ENCODE data around the gene LIPC.

LIPC gene

GRCh38 chr15:58569455-58569854, 137.7 kb downstream of the LIPC start:
- Histone ChIP-seq H3K36me3 (ENCODE audit: insufficient read depth, low read length) (no peaks in the 10 kb centered on the region), H3K9ac (ENCODE audit: low read length) (no peak overlapping the region), H3K9me3 (ENCODE audit: low read length) (no peaks in the 10 kb centered on the region), H3K4me1 (ENCODE audit: insufficient read depth, low read length) (no peaks in the 10 kb centered on the region), H3K27ac (ENCODE audit: low read depth, low read length) (no peak overlapping the region), H3K27me3 (ENCODE audit: control insufficient read depth in 1 of 2, insufficient read depth in 2 of 2, low read length in 2 of 2) (no peaks in the 10 kb centered on the region), H3K4me3 (ENCODE audit: low read depth in 1 of 2, low read length in 2 of 2) (no peak overlapping the region)

GRCh38 chr15:58571491-58571890, 139.7 kb downstream of the LIPC start:
- no peak overlapping the region for H3K27ac ChIP-seq (ENCODE audit: low read depth, low read length)
- no peak overlapping the region for H3K9ac ChIP-seq (ENCODE audit: low read length)
- no peaks in the 10 kb centered on the region for H3K9me3 ChIP-seq (ENCODE audit: low read length)

GRCh38 chr15:58572521-58572920, 140.7 kb downstream of the LIPC start:
- Histone ChIP-seq H3K9me3 (ENCODE audit: low read length) (no peaks in the 10 kb centered on the region), H3K4me1 (ENCODE audit: insufficient read depth, low read length) (no peaks in the 10 kb centered on the region), H3K27ac (ENCODE audit: low read depth, low read length) (no peak overlapping the region), H3K36me3 (ENCODE audit: insufficient read depth, low read length) (no peaks in the 10 kb centered on the region), H3K27me3 (ENCODE audit: control insufficient read depth in 1 of 2, insufficient read depth in 2 of 2, low read length in 2 of 2) (no peaks in the 10 kb centered on the region), H3K4me3 (ENCODE audit: low read depth in 1 of 2, low read length in 2 of 2) (no peak overlapping the region), H3K9ac (ENCODE audit: low read length) (no peak overlapping the region)

More at GRCh38 chr15:58571491-58571890, 139.7 kb downstream of the LIPC start:
- H3K27me3 ChIP-seq (ENCODE audit: control insufficient read depth in 1 of 2, insufficient read depth in 2 of 2, low read length in 2 of 2), result no peaks in the 10 kb centered on the region
- no peaks in the 10 kb centered on the region for H3K4me1 ChIP-seq (ENCODE audit: insufficient read depth, low read length)
- H3K4me3 ChIP-seq (ENCODE audit: low read depth in 1 of 2, low read length in 2 of 2), result no peak overlapping the region
- H3K36me3 ChIP-seq (ENCODE audit: insufficient read depth, low read length), result no peaks in the 10 kb centered on the region

- no peak overlapping the region for H3K4me3 ChIP-seq (ENCODE audit: low read depth in 1 of 2, low read length in 2 of 2)
- H3K36me3 ChIP-seq (ENCODE audit: insufficient read depth, low read length), result no peaks in the 10 kb centered on the region
- no peaks in the 10 kb centered on the region for H3K4me1 ChIP-seq (ENCODE audit: insufficient read depth, low read length)
- H3K27me3 ChIP-seq (ENCODE audit: control insufficient read depth in 1 of 2, insufficient read depth in 2 of 2, low read length in 2 of 2), result no peaks in the 10 kb centered on the region
- no peaks in the 10 kb centered on the region for H3K9me3 ChIP-seq (ENCODE audit: low read length)
- no peak overlapping the region for H3K27ac ChIP-seq (ENCODE audit: low read depth, low read length)
- no peak overlapping the region for H3K9ac ChIP-seq (ENCODE audit: low read length)
Measured at GRCh38 chr15:58573270-58573669, 141.5 kb downstream of the LIPC start.

GRCh38 chr15:58574631-58575030, 142.8 kb downstream of the LIPC start:
- Histone ChIP-seq H3K36me3 (ENCODE audit: insufficient read depth, low read length) (no peaks in the 10 kb centered on the region), H3K27me3 (ENCODE audit: control insufficient read depth in 1 of 2, insufficient read depth in 2 of 2, low read length in 2 of 2) (no peaks in the 10 kb centered on the region), H3K9me3 (ENCODE audit: low read length) (no peaks in the 10 kb centered on the region), H3K4me3 (ENCODE audit: low read depth in 1 of 2, low read length in 2 of 2) (no peak overlapping the region), H3K9ac (ENCODE audit: low read length) (no peak overlapping the region), H3K27ac (ENCODE audit: low read depth, low read length) (no peak overlapping the region), H3K4me1 (ENCODE audit: insufficient read depth, low read length) (no peaks in the 10 kb centered on the region)

- Histone ChIP-seq H3K9me3 (ENCODE audit: low read length) (no peaks in the 10 kb centered on the region), H3K27me3 (ENCODE audit: control insufficient read depth in 1 of 2, insufficient read depth in 2 of 2, low read length in 2 of 2) (no peaks in the 10 kb centered on the region), H3K9ac (ENCODE audit: low read length) (no peak overlapping the region), H3K27ac (ENCODE audit: low read depth, low read length) (no peak overlapping the region), H3K4me1 (ENCODE audit: insufficient read depth, low read length) (no peaks in the 10 kb centered on the region), H3K36me3 (ENCODE audit: insufficient read depth, low read length) (no peaks in the 10 kb centered on the region), H3K4me3 (ENCODE audit: low read depth in 1 of 2, low read length in 2 of 2) (no peak overlapping the region)
Measured at GRCh38 chr15:58575045-58575786, 143.4 kb downstream of the LIPC start.

GRCh38 chr15:58576657-58577056, 144.9 kb downstream of the LIPC start:
- Histone ChIP-seq H3K9me3 (ENCODE audit: low read length) (no peaks in the 10 kb centered on the region), H3K36me3 (ENCODE audit: insufficient read depth, low read length) (no peaks in the 10 kb centered on the region), H3K4me1 (ENCODE audit: insufficient read depth, low read length) (no peaks in the 10 kb centered on the region), H3K27me3 (ENCODE audit: control insufficient read depth in 1 of 2, insufficient read depth in 2 of 2, low read length in 2 of 2) (no peaks in the 10 kb centered on the region), H3K4me3 (ENCODE audit: low read depth in 1 of 2, low read length in 2 of 2) (no peak overlapping the region), H3K9ac (ENCODE audit: low read length) (no peak overlapping the region), H3K27ac (ENCODE audit: low read depth, low read length) (no peak overlapping the region)

GRCh38 chr15:58582160-58582559, 150.4 kb downstream of the LIPC start:
- H3K27me3 ChIP-seq (ENCODE audit: control insufficient read depth in 1 of 2, insufficient read depth in 2 of 2, low read length in 2 of 2), result no peaks in the 10 kb centered on the region
- no peaks in the 10 kb centered on the region for H3K36me3 ChIP-seq (ENCODE audit: insufficient read depth, low read length)
- H3K9me3 ChIP-seq (ENCODE audit: low read length), result no peaks in the 10 kb centered on the region
- H3K9ac ChIP-seq (ENCODE audit: low read length), result no peak overlapping the region
- H3K4me1 ChIP-seq (ENCODE audit: insufficient read depth, low read length), result no peaks in the 10 kb centered on the region
- H3K27ac ChIP-seq (ENCODE audit: low read depth, low read length), result no peak overlapping the region
- no peak overlapping the region for H3K4me3 ChIP-seq (ENCODE audit: low read depth in 1 of 2, low read length in 2 of 2)

GRCh38 chr15:58583171-58583908, 151.5 kb downstream of the LIPC start:
- Histone ChIP-seq H3K36me3 (ENCODE audit: insufficient read depth, low read length) (no peaks in the 10 kb centered on the region), H3K27me3 (ENCODE audit: control insufficient read depth in 1 of 2, insufficient read depth in 2 of 2, low read length in 2 of 2) (no peaks in the 10 kb centered on the region), H3K27ac (ENCODE audit: low read depth, low read length) (no peak overlapping the region), H3K4me1 (ENCODE audit: insufficient read depth, low read length) (no peaks in the 10 kb centered on the region), H3K9me3 (ENCODE audit: low read length) (no peaks in the 10 kb centered on the region), H3K9ac (ENCODE audit: low read length) (no peak overlapping the region), H3K4me3 (ENCODE audit: low read depth in 1 of 2, low read length in 2 of 2) (no peak overlapping the region)

GRCh38 chr15:58584789-58585461, 153.1 kb downstream of the LIPC start:
- Histone ChIP-seq H3K9ac (ENCODE audit: low read length) (no peak overlapping the region), H3K4me1 (ENCODE audit: insufficient read depth, low read length) (no peaks in the 10 kb centered on the region), H3K4me3 (ENCODE audit: low read depth in 1 of 2, low read length in 2 of 2) (no peak overlapping the region), H3K9me3 (ENCODE audit: low read length) (no peaks in the 10 kb centered on the region), H3K27ac (ENCODE audit: low read depth, low read length) (no peak overlapping the region), H3K36me3 (ENCODE audit: insufficient read depth, low read length) (no peaks in the 10 kb centered on the region), H3K27me3 (ENCODE audit: control insufficient read depth in 1 of 2, insufficient read depth in 2 of 2, low read length in 2 of 2) (no peaks in the 10 kb centered on the region)

GRCh38 chr15:58585693-58586443, 154.1 kb downstream of the LIPC start:
- Histone ChIP-seq H3K27ac (ENCODE audit: low read depth, low read length) (no peak overlapping the region), H3K9me3 (ENCODE audit: low read length) (no peaks in the 10 kb centered on the region), H3K36me3 (ENCODE audit: insufficient read depth, low read length) (no peaks in the 10 kb centered on the region), H3K9ac (ENCODE audit: low read length) (no peak overlapping the region), H3K4me3 (ENCODE audit: low read depth in 1 of 2, low read length in 2 of 2) (no peak overlapping the region), H3K4me1 (ENCODE audit: insufficient read depth, low read length) (no peaks in the 10 kb centered on the region), H3K27me3 (ENCODE audit: control insufficient read depth in 1 of 2, insufficient read depth in 2 of 2, low read length in 2 of 2) (no peaks in the 10 kb centered on the region)

All from muscle layer of colon (tissue), 2 donors.